H1 (cell line): ENCODE data around the gene SLC39A8.

ENCODE experiments used
- BRCA1 ChIP-seq: IDR thresholded peaks from 2 replicates; pipeline ENCODE4 v1.6.1; 2012; ENCODE audit warnings: low read depth, low read length, improper control_type of control experiment
- RFX5 ChIP-seq: IDR thresholded peaks from 2 replicates; pipeline ENCODE4 v1.6.1; 2011; ENCODE audit warnings: low read depth, low read length, improper control_type of control experiment, borderline replicate concordance
- SIRT6 ChIP-seq: IDR thresholded peaks from one replicate; pipeline ENCODE4 v1.7.1; 2012; ENCODE audit warnings: low read length, inconsistent platforms
- TF ChIP-seq, protein P1 (sequence below), 3 experiments: IDR thresholded peaks; 1 replicate in 2 of 3; 2 replicates in 1 of 3; pipeline versions ENCODE4 v1.5.1 to v1.6.1; 2011; ENCODE audit warnings: low read length in 3 of 3, mild to moderate bottlenecking in 3 of 3, inconsistent platforms in 2 of 3, low read depth in 1 of 3, moderate library complexity in 1 of 3; ENCODE audit not compliant: insufficient read depth in 1 of 3; ENCODE audit errors: control extremely low read depth in 1 of 3

GRCh38 chr4:102362922-102363432 is 17.7 kb upstream of the SLC39A8 start:
- no peak for TF ChIP-seq RFX5
- TF ChIP-seq SIRT6, result no peak
- no peak for TF ChIP-seq BRCA1
- TF ChIP-seq, protein P1, sequence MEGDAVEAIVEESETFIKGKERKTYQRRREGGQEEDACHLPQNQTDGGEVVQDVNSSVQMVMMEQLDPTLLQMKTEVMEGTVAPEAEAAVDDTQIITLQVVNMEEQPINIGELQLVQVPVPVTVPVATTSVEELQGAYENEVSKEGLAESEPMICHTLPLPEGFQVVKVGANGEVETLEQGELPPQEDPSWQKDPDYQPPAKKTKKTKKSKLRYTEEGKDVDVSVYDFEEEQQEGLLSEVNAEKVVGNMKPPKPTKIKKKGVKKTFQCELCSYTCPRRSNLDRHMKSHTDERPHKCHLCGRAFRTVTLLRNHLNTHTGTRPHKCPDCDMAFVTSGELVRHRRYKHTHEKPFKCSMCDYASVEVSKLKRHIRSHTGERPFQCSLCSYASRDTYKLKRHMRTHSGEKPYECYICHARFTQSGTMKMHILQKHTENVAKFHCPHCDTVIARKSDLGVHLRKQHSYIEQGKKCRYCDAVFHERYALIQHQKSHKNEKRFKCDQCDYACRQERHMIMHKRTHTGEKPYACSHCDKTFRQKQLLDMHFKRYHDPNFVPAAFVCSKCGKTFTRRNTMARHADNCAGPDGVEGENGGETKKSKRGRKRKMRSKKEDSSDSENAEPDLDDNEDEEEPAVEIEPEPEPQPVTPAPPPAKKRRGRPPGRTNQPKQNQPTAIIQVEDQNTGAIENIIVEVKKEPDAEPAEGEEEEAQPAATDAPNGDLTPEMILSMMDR (IDR thresholded peaks at IDR 0.05; ENCODE audit: control extremely low read depth in 1 of 3, insufficient read depth in 1 of 3, low read depth in 1 of 3, low read length in 3 of 3), result no peak
